BLaER1 (cell line): ENCODE data around the gene TGFBR3.

ENCODE experiments used
- H3K27ac ChIP-seq: shearing (Covaris generic); formaldehyde crosslinking; 2 replicates; pipeline ENCODE4 v1.8.1; 2022
- H3K27me3 ChIP-seq: shearing (Covaris generic); formaldehyde crosslinking; 2 replicates; pipeline ENCODE4 v1.8.1; 2022
- H3K36me3 ChIP-seq: shearing (Covaris generic); formaldehyde crosslinking; 2 replicates; pipeline ENCODE4 v1.8.1; 2022
- H3K4me1 ChIP-seq: shearing (Covaris generic); formaldehyde crosslinking; 2 replicates; pipeline ENCODE4 v1.8.1; 2022
- H3K4me2 ChIP-seq: shearing (Covaris generic); formaldehyde crosslinking; 2 replicates; pipeline ENCODE4 v1.8.1; 2022
- H3K4me3 ChIP-seq: shearing (Covaris generic); formaldehyde crosslinking; 2 replicates; pipeline ENCODE4 v1.8.1; 2022
- H3K9ac ChIP-seq: shearing (Covaris generic); formaldehyde crosslinking; 2 replicates; pipeline ENCODE4 v1.8.1; 2022
- H3K9me3 ChIP-seq: shearing (Covaris generic); formaldehyde crosslinking; 2 replicates; pipeline ENCODE4 v1.8.1; 2022
- H4K20me1 ChIP-seq: shearing (Covaris generic); formaldehyde crosslinking; 2 replicates; pipeline ENCODE4 v1.8.1; 2022
- Cebpa-rat ChIP-seq: shearing (Covaris generic); IDR thresholded peaks from 2 replicates; pipeline ENCODE4 v1.8.1; 2022

Gene TGFBR3

DNA sequence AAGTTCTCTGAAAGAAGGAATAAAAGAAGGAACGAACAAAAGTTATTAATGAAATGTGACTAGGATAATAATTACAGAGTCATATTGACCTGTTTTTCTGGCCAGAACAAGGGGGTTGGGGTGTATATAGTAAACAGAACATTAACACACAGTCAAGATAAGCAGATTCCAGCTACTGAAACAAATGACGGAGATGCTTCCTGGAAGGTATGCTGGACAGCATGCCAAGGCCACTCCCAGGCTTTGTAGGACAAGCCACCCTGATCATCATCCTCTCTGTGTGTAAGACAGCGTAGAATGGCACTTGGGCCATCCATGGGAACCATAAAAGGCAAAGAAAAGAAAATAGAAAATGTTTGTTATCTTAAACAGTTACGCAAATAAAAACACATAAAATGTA is 120.7 kb downstream of the TGFBR3 start:
- Histone ChIP-seq H3K27me3 (no peaks in the 10 kb centered on the region), H3K9ac (no peak overlapping the region), H3K4me3 (no peak overlapping the region), H3K4me1 (peaks cover 29% of the 10 kb centered on the region), H3K9me3 (no peaks in the 10 kb centered on the region), H3K36me3 (peaks cover 6% of the 10 kb centered on the region; the same call in 1 of the 2 replicates), H4K20me1 (no peaks in the 10 kb centered on the region), H3K27ac (no peak overlapping the region), H3K4me2 (no peak overlapping the region)
- TF ChIP-seq Cebpa-rat: no peak

DNA sequence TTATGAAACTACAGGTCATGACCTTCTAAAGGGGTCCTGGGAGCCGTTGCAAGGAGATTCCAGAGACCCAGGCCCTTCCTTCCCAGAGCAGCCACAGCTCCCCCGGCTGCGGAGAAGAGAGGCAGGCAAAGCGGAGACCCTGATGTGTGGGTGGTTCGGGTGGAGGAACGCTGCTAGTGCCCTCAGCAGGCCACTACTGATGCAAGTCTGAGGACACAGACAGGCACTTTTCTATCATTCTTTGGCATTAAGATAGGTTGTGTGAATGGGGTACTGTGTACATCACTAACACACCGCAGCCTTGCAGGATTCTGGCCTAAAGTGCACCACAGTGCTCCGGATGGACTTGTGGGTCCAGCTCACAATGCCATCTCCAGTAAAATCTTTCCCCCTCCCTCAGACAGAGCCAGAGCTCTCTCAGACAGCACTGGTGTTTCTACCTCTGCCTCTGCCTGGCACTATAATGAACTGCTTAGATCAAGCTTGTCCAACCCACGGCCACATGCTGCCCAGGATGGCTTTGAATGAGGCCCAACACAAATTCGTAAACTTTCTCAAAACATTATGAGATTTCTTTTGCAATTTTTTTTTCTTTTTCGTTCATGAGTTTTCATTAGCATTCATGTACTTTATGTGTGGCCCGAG is 121.4 kb downstream of the TGFBR3 start:
- H3K27me3 ChIP-seq: no peaks in the 10 kb centered on the region
- no peaks in the 10 kb centered on the region for H4K20me1 ChIP-seq
- H3K4me2 ChIP-seq: no peak overlapping the region
- H3K4me1 ChIP-seq: peaks cover 22% of the 10 kb centered on the region
- no peak overlapping the region for H3K27ac ChIP-seq
- no peak overlapping the region for H3K4me3 ChIP-seq
- H3K9ac ChIP-seq: no peak overlapping the region
- no peaks in the 10 kb centered on the region for H3K9me3 ChIP-seq
- TF ChIP-seq Cebpa-rat: no peak
- H3K36me3 ChIP-seq: peaks cover 6% of the 10 kb centered on the region; the same call in 1 of the 2 replicates

DNA sequence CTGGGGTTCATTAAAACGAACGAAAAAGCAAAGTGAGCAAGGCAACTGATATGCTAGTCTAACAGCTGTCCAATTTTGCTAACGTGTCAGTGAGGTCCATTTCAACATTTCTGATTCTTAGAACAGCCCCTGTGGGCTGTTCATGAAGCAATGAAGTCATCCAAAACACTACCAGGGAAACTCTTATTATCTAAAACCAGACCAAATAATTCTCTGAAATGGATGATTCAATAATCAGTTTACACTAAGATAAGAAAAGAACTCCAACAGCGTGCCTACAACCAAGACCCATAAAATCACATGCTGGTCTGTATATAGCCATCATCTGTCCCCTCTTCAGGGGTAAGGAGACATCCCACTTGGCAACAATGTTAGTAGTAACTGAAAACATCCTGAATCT is 122.7 kb downstream of the TGFBR3 start:
- H3K4me3 ChIP-seq: no peak overlapping the region
- no peaks in the 10 kb centered on the region for H3K9me3 ChIP-seq
- peaks cover 6% of the 10 kb centered on the region for H3K36me3 ChIP-seq
- no peaks in the 10 kb centered on the region for H4K20me1 ChIP-seq
- no peak for TF ChIP-seq Cebpa-rat
- no peaks in the 10 kb centered on the region for H3K27me3 ChIP-seq
- H3K4me1 ChIP-seq: peaks cover 9% of the 10 kb centered on the region; the same call in 1 of the 2 replicates
- H3K4me2 ChIP-seq: no peak overlapping the region
- no peak overlapping the region for H3K9ac ChIP-seq
- no peak overlapping the region for H3K27ac ChIP-seq

DNA sequence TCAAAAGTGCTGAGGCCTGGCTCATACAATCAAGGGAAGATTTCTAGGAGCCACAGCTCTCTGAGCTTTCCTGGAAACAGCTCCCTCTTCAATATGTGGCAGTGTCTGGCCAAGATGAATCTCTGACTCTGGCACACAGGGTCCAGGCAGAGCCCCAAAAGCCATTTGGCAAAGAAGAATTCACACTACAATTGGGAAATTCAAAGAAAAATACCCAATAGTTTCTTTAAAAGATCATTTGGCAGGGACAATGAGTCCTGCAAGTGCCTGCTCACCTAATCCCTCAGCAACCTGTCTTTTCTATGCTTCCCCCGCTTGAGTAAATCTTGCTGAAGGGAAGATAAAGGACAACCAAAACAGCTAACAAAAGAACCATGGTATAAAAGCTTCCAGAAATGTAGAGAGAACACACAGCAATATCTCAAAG is 124.6 kb downstream of the TGFBR3 start:
- Histone ChIP-seq H3K27me3 (no peaks in the 10 kb centered on the region), H3K4me2 (no peak overlapping the region), H3K4me3 (no peak overlapping the region), H3K9ac (no peak overlapping the region), H3K27ac (no peak overlapping the region), H3K9me3 (no peaks in the 10 kb centered on the region), H4K20me1 (no peaks in the 10 kb centered on the region), H3K4me1 (peaks cover 9% of the 10 kb centered on the region; the same call in 1 of the 2 replicates), H3K36me3 (peaks cover 6% of the 10 kb centered on the region)
- TF ChIP-seq Cebpa-rat: no peak

DNA sequence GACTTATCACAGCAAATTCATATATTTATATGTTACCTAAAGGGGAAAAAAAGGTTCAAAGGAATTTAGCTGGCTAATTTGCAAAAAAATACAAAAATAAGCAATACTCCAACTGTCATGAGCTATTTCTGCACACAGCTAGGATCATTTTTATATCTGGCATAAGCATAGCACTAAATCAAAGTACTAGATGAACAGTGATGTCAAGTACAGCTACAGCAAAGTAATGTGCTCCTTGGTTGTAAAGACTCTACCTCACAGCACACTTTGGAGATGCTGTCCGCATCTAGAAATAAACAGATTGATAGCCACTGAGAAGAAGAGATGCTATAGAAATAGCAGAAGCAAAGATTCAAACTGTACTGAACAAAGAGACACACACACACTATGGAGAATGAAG is 125.4 kb downstream of the TGFBR3 start:
- Histone ChIP-seq H3K9me3 (no peaks in the 10 kb centered on the region), H3K4me3 (no peak overlapping the region), H4K20me1 (no peaks in the 10 kb centered on the region), H3K27me3 (no peaks in the 10 kb centered on the region), H3K36me3 (peaks cover 6% of the 10 kb centered on the region), H3K4me1 (peaks cover 9% of the 10 kb centered on the region; the same call in 1 of the 2 replicates), H3K4me2 (no peak overlapping the region), H3K27ac (no peak overlapping the region), H3K9ac (no peak overlapping the region)
- no peak for TF ChIP-seq Cebpa-rat

DNA sequence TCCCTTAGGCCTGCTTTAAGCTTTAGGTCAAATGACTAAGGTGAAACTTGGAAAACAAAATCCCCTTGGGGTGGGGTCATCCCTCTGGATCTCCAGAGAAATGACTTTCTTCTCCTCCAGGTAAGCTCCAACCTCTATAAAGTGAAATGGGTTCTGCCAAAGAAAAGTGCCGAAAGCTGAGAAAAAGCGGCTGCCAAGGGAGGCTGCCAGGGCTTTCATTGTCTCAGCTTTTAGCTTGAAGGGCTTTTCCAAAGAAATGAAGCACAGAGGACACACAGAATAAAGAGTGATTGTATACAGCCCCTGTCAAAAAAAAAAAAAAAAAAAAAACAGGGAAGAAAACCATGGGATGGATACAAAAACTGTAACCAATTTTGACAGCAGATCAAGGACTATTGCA is 126.9 kb downstream of the TGFBR3 start:
- Histone ChIP-seq H3K27me3 (no peaks in the 10 kb centered on the region), H3K4me1 (peaks cover 9% of the 10 kb centered on the region; the same call in 1 of the 2 replicates), H3K9me3 (no peaks in the 10 kb centered on the region), H3K4me2 (no peak overlapping the region), H3K4me3 (no peak overlapping the region), H3K36me3 (no peaks in the 10 kb centered on the region; the same call in 1 of the 2 replicates), H3K27ac (no peak overlapping the region), H3K9ac (no peak overlapping the region), H4K20me1 (no peaks in the 10 kb centered on the region)
- no peak for TF ChIP-seq Cebpa-rat

DNA sequence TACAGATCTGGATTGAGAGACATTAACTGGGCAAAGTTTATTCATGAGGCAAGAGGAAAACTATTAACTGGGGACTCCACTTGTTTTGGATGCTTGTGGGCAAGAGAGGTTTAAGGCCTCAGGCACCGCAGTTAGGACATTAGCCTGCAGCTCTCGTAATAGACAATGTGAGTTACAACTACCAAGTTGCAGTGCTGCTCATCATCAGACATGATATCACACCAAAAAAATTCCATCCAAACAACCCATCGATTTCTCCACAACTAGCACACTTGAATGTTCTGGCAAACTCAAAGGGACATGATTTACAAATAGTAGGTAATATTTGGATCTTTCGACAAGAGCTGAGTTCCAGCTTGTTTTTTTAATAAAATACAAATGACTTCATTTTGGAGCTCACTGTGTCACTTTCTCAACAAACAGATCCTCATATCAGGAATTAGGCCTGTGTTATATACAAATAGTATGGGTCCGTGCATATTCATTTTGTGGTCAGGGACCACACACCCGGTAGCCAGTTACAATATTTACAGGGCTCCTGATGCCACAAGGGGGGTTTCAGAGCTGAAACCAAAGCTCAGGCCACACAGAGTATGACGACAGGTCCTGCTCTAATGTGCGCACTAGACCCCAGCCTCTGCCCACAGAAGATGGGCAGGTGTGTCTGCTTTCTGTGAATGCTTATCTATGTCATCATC is 128.0 kb downstream of the TGFBR3 start:
- H3K4me1 ChIP-seq: peaks cover 9% of the 10 kb centered on the region; the same call in 1 of the 2 replicates

DNA sequence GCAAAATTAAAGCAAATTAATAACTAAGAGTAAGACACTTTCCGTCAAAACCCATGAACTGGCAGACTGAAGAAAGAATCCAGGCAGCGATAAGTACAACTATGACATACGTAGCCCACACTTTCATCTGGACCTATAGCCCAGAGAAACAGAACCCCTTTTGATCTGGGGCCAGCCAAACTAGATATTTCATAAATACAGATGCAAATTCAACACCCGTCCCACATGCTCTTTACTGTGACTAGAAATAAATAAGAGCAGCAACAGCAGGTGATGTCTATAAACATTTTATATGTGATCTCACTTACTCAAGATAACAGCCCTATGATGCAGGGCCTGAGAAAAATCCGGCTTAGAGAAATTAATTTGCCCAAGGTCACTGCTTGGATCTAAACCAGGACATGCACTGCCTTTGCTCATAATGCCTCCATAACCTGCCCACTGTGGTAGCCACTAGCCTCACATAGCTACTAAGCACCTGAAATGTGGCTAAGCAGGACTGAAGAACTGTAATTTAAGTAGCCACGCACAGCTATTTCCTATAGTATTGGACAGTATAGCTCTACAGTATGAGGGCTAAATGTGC is 130.2 kb downstream of the TGFBR3 start:
- no peaks in the 10 kb centered on the region for H3K9me3 ChIP-seq
- no peaks in the 10 kb centered on the region for H3K27me3 ChIP-seq
- no peak overlapping the region for H3K9ac ChIP-seq
- no peak overlapping the region for H3K4me3 ChIP-seq
- H3K4me2 ChIP-seq: no peak overlapping the region
- TF ChIP-seq Cebpa-rat: no peak
- H4K20me1 ChIP-seq: no peaks in the 10 kb centered on the region
- H3K27ac ChIP-seq: no peak overlapping the region
- no peaks in the 10 kb centered on the region; the same call in 1 of the 2 replicates for H3K36me3 ChIP-seq
- peaks cover 8% of the 10 kb centered on the region; the same call in 1 of the 2 replicates for H3K4me1 ChIP-seq

More for the DNA sequence above, 128.0 kb downstream of the TGFBR3 start:
- no peaks in the 10 kb centered on the region for H4K20me1 ChIP-seq
- H3K27me3 ChIP-seq: no peaks in the 10 kb centered on the region
- no peaks in the 10 kb centered on the region; the same call in 1 of the 2 replicates for H3K36me3 ChIP-seq
- no peak overlapping the region for H3K27ac ChIP-seq
- no peaks in the 10 kb centered on the region for H3K9me3 ChIP-seq
- no peak overlapping the region for H3K4me2 ChIP-seq
- H3K9ac ChIP-seq: no peak overlapping the region
- H3K4me3 ChIP-seq: no peak overlapping the region
- TF ChIP-seq Cebpa-rat: no peak

DNA sequence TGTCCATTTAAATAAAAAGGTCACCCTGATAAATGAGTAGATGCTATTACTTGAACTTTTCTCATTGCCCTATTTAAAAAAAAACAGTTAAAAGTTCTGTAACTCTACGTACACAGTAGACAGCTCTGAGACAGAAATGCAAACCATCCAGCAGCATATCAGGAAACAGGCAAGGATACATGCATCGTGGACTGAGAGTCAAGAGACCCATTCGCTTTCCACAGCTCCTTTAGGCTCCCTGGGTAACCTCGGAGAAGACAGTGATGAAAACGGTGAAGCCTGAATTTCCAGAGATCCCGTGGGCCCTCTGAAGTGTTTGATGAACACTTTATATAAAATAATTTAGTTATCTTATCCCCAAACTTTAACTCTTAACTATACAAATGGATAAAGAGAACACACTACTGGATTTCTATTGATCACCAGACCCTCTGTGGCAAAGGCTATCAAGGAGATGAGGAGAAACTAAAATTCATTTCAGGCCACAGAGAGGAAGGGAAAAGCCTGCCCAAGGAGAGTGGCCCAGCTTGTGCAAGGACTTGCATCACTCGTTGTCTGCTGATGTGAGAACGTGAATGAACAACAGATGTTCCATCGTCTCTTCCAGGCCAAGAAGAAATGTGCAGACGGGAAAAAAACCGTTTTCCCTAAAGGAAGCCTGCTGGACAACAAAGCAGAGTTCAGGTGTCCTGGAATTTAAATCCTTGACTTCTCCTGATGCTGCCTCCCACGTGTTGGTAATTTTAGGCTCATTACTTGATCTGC is 131.0 kb downstream of the TGFBR3 start:
- Histone ChIP-seq H3K36me3 (no peaks in the 10 kb centered on the region; the same call in 1 of the 2 replicates), H3K27me3 (no peaks in the 10 kb centered on the region), H3K4me1 (peaks cover 9% of the 10 kb centered on the region; the same call in 1 of the 2 replicates), H3K4me3 (no peak overlapping the region), H4K20me1 (no peaks in the 10 kb centered on the region), H3K9ac (no peak overlapping the region), H3K27ac (no peak overlapping the region), H3K4me2 (no peak overlapping the region), H3K9me3 (no peaks in the 10 kb centered on the region)
- TF ChIP-seq Cebpa-rat: no peak
